ENCODE results near the gene DDHD1. TPM values are rescaled to one million over a fixed set of nuclear protein-coding genes. Genes with fewer than 3 reads are reported as not detected.
A peak's percentile ranks its signal among the peaks of the same experiment; 100 is the strongest.
"Not testable (repeated sequence)": the region's sequence is repeated elsewhere in the genome, so short reads cannot be mapped to it uniquely, and the experiment has no call there.

Gene DDHD1
- polyA plus RNA-seq, 1 donor (not counting 4 experiments of a cell fraction or from before 2014, with no cell fraction given) = 10.4 TPM

DNA sequence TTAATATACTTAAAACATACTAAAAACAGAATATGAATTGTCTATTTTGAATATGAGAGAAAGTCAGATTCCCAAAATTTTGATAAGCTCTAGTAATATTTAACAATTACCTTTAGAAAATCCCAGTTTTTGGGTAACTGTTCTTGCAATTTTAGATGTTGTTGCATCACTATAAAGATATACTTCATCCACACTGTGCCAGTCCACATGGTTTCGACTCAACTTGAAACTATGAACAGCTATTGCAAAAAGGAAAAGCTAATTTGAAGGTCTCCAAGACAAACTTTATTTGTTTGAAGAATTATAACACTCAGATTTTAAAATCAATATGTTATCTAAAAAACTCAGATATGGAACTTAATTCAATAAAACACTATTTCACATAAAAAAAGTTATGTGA, 59.9 kb downstream of the DDHD1 start:
- Histone ChIP-seq H3K9ac (ENCODE audit: control insufficient read depth, extremely low read depth, insufficient read depth, low read length) (no peak overlapping the region), H3K9me3 (ENCODE audit: control insufficient read depth, low read depth, low read length) (no peaks in the 10 kb centered on the region), H3K4me2 (ENCODE audit: control insufficient read depth, extremely low read depth, insufficient read depth, low read depth, low read length) (no peak overlapping the region), H3K27me3 (ENCODE audit: control insufficient read depth, extremely low read depth, insufficient read depth, low read length) (no peaks in the 10 kb centered on the region), H3K27ac (ENCODE audit: control insufficient read depth, insufficient read depth, low read length) (no peak overlapping the region), H3K4me1 (ENCODE audit: control insufficient read depth, extremely low read depth, insufficient read depth, low read length) (no peaks in the 10 kb centered on the region), H3K79me2 (ENCODE audit: control insufficient read depth, insufficient read depth, low read length) (no peaks in the 10 kb centered on the region), H3K9me1 (ENCODE audit: control insufficient read depth, extremely low read depth, insufficient read depth, low read length) (no peaks in the 10 kb centered on the region), H3K4me3 (ENCODE audit: control insufficient read depth in 2 of 3, extremely low read depth in 1 of 3, insufficient read depth in 2 of 3, low read depth in 1 of 3, low read length in 3 of 3) (no peak overlapping the region), H2AFZ (ENCODE audit: control insufficient read depth, low read length) (no peak overlapping the region), H3K36me3 (ENCODE audit: control insufficient read depth in 2 of 2, extremely low read depth in 1 of 2, insufficient read depth in 2 of 2, low read length in 2 of 2) (no peaks in the 10 kb centered on the region), H4K20me1 (ENCODE audit: control insufficient read depth, extremely low read depth, insufficient read depth, low read length) (no peaks in the 10 kb centered on the region)
- dilution Hi-C loops (cut with MboI; ENCODE audit: extremely low pct_ligation_motif_present, low sequenced_read_pairs) = no loop called here
- DNase-seq (ENCODE audit: low read depth, low spot score) = no peak
- FAIRE-seq = no peak
- TF ChIP-seq, protein P1, sequence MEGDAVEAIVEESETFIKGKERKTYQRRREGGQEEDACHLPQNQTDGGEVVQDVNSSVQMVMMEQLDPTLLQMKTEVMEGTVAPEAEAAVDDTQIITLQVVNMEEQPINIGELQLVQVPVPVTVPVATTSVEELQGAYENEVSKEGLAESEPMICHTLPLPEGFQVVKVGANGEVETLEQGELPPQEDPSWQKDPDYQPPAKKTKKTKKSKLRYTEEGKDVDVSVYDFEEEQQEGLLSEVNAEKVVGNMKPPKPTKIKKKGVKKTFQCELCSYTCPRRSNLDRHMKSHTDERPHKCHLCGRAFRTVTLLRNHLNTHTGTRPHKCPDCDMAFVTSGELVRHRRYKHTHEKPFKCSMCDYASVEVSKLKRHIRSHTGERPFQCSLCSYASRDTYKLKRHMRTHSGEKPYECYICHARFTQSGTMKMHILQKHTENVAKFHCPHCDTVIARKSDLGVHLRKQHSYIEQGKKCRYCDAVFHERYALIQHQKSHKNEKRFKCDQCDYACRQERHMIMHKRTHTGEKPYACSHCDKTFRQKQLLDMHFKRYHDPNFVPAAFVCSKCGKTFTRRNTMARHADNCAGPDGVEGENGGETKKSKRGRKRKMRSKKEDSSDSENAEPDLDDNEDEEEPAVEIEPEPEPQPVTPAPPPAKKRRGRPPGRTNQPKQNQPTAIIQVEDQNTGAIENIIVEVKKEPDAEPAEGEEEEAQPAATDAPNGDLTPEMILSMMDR (optimal IDR thresholded peaks at IDR 0.05 in 1 of 3, IDR thresholded peaks at IDR 0.05 in 1 of 3, conservative IDR thresholded peaks at IDR 0.05 in 1 of 3; ENCODE audit: extremely low read depth in 1 of 3, insufficient read depth in 2 of 3, low read length in 3 of 3) = no peak
- TF ChIP-seq EZH2 (IDR thresholded peaks at IDR 0.05; ENCODE audit: low read length) = no peak

DNA sequence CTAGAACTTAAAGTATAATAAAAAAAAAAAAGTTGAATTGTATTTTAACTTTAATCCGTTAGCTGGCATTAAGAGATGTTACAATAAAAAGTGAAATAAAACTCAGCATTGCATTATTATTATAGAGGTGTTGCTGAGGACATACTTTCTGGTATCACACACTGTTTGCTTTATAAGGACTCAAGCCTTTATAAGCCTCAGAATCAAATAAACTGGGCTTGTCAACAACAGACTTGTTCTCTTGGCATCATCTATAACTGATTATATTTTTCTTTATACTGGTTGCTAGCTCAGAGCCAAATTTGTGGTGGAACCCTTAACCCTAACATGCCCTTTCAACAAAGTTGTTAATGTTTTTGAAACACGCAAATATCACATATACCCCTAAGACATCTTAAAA, 62.3 kb downstream of the DDHD1 start:
- Histone ChIP-seq H3K4me2 (ENCODE audit: control insufficient read depth, extremely low read depth, insufficient read depth, low read depth, low read length) (no peak overlapping the region), H4K20me1 (ENCODE audit: control insufficient read depth, extremely low read depth, insufficient read depth, low read length) (no peaks in the 10 kb centered on the region), H3K4me1 (ENCODE audit: control insufficient read depth, extremely low read depth, insufficient read depth, low read length) (no peaks in the 10 kb centered on the region), H3K4me3 (ENCODE audit: control insufficient read depth in 2 of 3, extremely low read depth in 1 of 3, insufficient read depth in 2 of 3, low read depth in 1 of 3, low read length in 3 of 3) (no peak overlapping the region), H3K9me1 (ENCODE audit: control insufficient read depth, extremely low read depth, insufficient read depth, low read length) (no peaks in the 10 kb centered on the region), H3K9ac (ENCODE audit: control insufficient read depth, extremely low read depth, insufficient read depth, low read length) (no peak overlapping the region), H3K27ac (ENCODE audit: control insufficient read depth, insufficient read depth, low read length) (no peak overlapping the region), H2AFZ (ENCODE audit: control insufficient read depth, low read length) (no peak overlapping the region), H3K36me3 (ENCODE audit: control insufficient read depth in 2 of 2, extremely low read depth in 1 of 2, insufficient read depth in 2 of 2, low read length in 2 of 2) (no peaks in the 10 kb centered on the region), H3K79me2 (ENCODE audit: control insufficient read depth, insufficient read depth, low read length) (no peaks in the 10 kb centered on the region), H3K9me3 (ENCODE audit: control insufficient read depth, low read depth, low read length) (no peaks in the 10 kb centered on the region), H3K27me3 (ENCODE audit: control insufficient read depth, extremely low read depth, insufficient read depth, low read length) (no peaks in the 10 kb centered on the region)
- TF ChIP-seq EZH2 (IDR thresholded peaks at IDR 0.05; ENCODE audit: low read length) = no peak
- TF ChIP-seq, protein P1 (optimal IDR thresholded peaks at IDR 0.05 in 1 of 3, IDR thresholded peaks at IDR 0.05 in 1 of 3, conservative IDR thresholded peaks at IDR 0.05 in 1 of 3; ENCODE audit: extremely low read depth in 1 of 3, insufficient read depth in 2 of 3, low read length in 3 of 3) = no peak
- FAIRE-seq (peak; percentile 13), DNase-seq (ENCODE audit: low read depth, low spot score) (no peak)
- dilution Hi-C loops (cut with MboI; ENCODE audit: extremely low pct_ligation_motif_present, low sequenced_read_pairs) = no loop called here

DNA sequence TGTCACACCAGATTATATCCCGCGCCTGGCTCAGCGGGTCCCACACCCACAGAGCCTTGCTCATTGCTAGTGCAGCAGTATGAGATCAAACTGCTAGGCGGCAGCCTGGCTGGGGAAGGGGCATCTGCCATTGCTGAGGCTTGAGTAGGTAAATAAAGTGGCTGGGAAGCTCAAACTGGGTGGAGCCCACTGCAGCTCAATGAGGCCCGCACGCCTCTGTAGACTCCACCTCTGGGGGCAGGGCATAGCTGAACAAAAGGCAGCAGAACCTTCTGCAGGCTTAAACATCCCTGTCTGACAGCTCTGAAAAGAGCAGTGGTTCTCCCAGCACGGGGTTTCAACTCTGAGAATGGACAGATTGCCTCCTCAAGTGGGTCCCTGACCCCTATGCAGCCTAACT, 68.2 kb downstream of the DDHD1 start:
- H3K4me1 ChIP-seq (ENCODE audit: control insufficient read depth, extremely low read depth, insufficient read depth, low read length); DNase-seq (ENCODE audit: low read depth, low spot score); dilution Hi-C loops (cut with MboI; ENCODE audit: extremely low pct_ligation_motif_present, low sequenced_read_pairs); H3K4me2 ChIP-seq (ENCODE audit: control insufficient read depth, extremely low read depth, insufficient read depth, low read depth, low read length); H3K36me3 ChIP-seq (ENCODE audit: control insufficient read depth in 2 of 2, extremely low read depth in 1 of 2, insufficient read depth in 2 of 2, low read length in 2 of 2); H3K27ac ChIP-seq (ENCODE audit: control insufficient read depth, insufficient read depth, low read length); H3K9me3 ChIP-seq (ENCODE audit: control insufficient read depth, low read depth, low read length); H2AFZ ChIP-seq (ENCODE audit: control insufficient read depth, low read length); H3K4me3 ChIP-seq (ENCODE audit: control insufficient read depth in 2 of 3, extremely low read depth in 1 of 3, insufficient read depth in 2 of 3, low read depth in 1 of 3, low read length in 3 of 3); H3K9ac ChIP-seq (ENCODE audit: control insufficient read depth, extremely low read depth, insufficient read depth, low read length); FAIRE-seq; H3K27me3 ChIP-seq (ENCODE audit: control insufficient read depth, extremely low read depth, insufficient read depth, low read length); H4K20me1 ChIP-seq (ENCODE audit: control insufficient read depth, extremely low read depth, insufficient read depth, low read length); H3K9me1 ChIP-seq (ENCODE audit: control insufficient read depth, extremely low read depth, insufficient read depth, low read length); H3K79me2 ChIP-seq (ENCODE audit: control insufficient read depth, insufficient read depth, low read length): not testable (repeated sequence)
